ENCODE data around the gene VPS26A. TPM values are rescaled to one million over a fixed set of nuclear protein-coding genes. Genes with fewer than 3 reads are reported as not detected.

Gene VPS26A
- total RNA-seq, 1 donor from 2014 or later: 56.0 TPM

DNA sequence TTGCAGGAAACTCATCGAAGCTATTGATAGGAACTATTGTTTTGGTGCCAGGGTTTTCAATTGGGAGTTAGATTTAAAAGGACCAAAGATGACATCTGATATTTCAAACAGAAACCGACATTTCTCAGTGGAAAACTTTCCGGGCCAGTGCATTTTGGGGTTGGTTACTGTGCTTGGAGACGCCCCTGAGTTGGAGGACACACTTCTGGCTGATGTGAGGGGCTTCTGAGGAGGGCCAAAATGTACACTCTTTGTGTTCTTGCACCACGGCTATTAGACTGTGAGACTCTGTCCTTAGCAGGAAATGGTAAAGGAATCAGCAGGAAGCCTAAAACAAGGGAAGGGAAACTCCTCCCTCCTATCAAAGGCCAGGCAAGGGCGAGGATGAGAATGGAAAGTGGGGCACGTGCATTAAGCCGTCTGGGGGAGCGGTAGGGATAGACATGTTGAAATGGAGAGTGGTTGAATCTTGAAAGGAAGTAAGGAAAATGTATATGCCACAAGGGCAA is 37.9 kb upstream of the VPS26A start:
- peaks cover 4% of the 10 kb centered on the region for H3K4me1 Mint-ChIP-seq (ENCODE audit: unreplicated experiment)
- H3K4me3 Mint-ChIP-seq: no peak overlapping the region
- H3K9me3 Mint-ChIP-seq: no peaks in the 10 kb centered on the region
- no peak for DNase-seq (ENCODE audit: extremely low spot score, unreplicated experiment)
- H3K36me3 Mint-ChIP-seq: no peaks in the 10 kb centered on the region
- TF ChIP-seq, protein P1, sequence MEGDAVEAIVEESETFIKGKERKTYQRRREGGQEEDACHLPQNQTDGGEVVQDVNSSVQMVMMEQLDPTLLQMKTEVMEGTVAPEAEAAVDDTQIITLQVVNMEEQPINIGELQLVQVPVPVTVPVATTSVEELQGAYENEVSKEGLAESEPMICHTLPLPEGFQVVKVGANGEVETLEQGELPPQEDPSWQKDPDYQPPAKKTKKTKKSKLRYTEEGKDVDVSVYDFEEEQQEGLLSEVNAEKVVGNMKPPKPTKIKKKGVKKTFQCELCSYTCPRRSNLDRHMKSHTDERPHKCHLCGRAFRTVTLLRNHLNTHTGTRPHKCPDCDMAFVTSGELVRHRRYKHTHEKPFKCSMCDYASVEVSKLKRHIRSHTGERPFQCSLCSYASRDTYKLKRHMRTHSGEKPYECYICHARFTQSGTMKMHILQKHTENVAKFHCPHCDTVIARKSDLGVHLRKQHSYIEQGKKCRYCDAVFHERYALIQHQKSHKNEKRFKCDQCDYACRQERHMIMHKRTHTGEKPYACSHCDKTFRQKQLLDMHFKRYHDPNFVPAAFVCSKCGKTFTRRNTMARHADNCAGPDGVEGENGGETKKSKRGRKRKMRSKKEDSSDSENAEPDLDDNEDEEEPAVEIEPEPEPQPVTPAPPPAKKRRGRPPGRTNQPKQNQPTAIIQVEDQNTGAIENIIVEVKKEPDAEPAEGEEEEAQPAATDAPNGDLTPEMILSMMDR (conservative IDR thresholded peaks at IDR 0.05): no peak
- H3K27ac Mint-ChIP-seq: no peak overlapping the region
- H3K27me3 Mint-ChIP-seq: peaks cover 13% of the 10 kb centered on the region

- Mint-ChIP-seq H3K27ac (no peak within 1 kb of the TSS), H3K4me3 (no peak within 1 kb of the TSS), H3K4me1 (ENCODE audit: unreplicated experiment) (peaks cover 4% of the 10 kb centered on the region), H3K27me3 (peaks cover 13% of the 10 kb centered on the region), H3K9me3 (no peaks in the 10 kb centered on the region), H3K36me3 (no peaks in the 10 kb centered on the region)
- TF ChIP-seq, protein P1 (conservative IDR thresholded peaks at IDR 0.05): no peak
- DNase-seq (ENCODE audit: extremely low spot score, unreplicated experiment): no peak
Measured at GRCh38 chr10:69087590-69088470, 36.1 kb upstream of the VPS26A start, which contains the start of gene SRGN. Gene SRGN, plus strand, starts transcription at chr10:69088103. Its CDS starts 55 bp downstream, at chr10:69088158.

DNA sequence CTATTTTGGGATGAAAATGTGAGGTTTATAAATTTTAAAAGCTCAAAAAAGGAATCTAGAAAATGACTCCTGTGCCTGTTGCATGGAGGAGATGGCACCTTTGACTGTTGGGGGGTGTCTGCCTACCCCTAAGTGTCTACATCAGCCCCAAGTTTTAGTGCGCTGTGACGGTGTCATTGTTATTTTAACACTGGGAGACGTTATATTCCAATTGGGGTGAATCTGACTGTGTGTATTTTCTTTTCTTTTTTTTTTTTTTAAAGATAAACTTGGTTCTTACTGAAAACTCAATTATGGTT is 35.6 kb upstream of the VPS26A start:
- Mint-ChIP-seq H3K36me3 (no peaks in the 10 kb centered on the region), H3K27me3 (peaks cover 13% of the 10 kb centered on the region), H3K9me3 (no peaks in the 10 kb centered on the region), H3K27ac (no peak overlapping the region), H3K4me1 (ENCODE audit: unreplicated experiment) (peaks cover 4% of the 10 kb centered on the region), H3K4me3 (no peak overlapping the region)
- no peak for DNase-seq (ENCODE audit: extremely low spot score, unreplicated experiment)
- TF ChIP-seq, protein P1 (conservative IDR thresholded peaks at IDR 0.05): no peak

DNA sequence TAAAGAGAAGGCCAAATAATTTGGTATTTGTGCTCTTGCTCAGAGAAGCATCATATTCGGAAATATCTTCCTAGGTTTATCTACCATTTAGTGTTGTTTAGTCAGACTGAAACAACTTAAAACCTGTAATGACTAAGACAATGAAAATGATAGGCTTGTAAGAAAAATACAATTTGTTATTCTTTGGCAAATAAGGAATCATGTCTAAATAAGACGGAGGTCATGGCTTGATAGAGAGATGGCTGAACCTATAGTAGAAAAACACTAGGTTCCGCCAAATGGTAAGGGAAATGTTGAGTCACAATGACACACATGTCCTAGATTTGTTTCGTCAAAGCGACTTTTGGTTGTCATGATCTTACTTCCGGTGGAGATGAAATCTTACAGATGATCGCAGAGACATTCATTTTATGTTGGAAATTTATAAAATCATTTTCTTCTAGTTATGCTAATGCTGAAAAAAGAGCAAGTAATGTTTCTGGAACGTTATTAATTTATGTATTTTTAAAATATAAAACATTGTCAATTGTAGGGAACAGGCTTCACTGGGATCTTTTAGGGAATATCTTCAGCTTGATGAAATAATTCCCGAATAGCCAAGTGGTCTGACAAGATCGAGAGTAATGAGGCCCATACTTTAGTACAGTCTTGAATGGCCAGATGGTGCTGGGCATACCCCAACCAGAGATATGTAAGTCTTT is 35.0 kb upstream of the VPS26A start:
- TF ChIP-seq, protein P1 (conservative IDR thresholded peaks at IDR 0.05): no peak
- peaks cover 4% of the 10 kb centered on the region for H3K4me1 Mint-ChIP-seq (ENCODE audit: unreplicated experiment)
- no peak for DNase-seq (ENCODE audit: extremely low spot score, unreplicated experiment)
- no peaks in the 10 kb centered on the region for H3K36me3 Mint-ChIP-seq
- H3K9me3 Mint-ChIP-seq: no peaks in the 10 kb centered on the region
- H3K27me3 Mint-ChIP-seq: peaks cover 13% of the 10 kb centered on the region
- H3K27ac Mint-ChIP-seq: no peak overlapping the region
- no peak overlapping the region for H3K4me3 Mint-ChIP-seq

DNA sequence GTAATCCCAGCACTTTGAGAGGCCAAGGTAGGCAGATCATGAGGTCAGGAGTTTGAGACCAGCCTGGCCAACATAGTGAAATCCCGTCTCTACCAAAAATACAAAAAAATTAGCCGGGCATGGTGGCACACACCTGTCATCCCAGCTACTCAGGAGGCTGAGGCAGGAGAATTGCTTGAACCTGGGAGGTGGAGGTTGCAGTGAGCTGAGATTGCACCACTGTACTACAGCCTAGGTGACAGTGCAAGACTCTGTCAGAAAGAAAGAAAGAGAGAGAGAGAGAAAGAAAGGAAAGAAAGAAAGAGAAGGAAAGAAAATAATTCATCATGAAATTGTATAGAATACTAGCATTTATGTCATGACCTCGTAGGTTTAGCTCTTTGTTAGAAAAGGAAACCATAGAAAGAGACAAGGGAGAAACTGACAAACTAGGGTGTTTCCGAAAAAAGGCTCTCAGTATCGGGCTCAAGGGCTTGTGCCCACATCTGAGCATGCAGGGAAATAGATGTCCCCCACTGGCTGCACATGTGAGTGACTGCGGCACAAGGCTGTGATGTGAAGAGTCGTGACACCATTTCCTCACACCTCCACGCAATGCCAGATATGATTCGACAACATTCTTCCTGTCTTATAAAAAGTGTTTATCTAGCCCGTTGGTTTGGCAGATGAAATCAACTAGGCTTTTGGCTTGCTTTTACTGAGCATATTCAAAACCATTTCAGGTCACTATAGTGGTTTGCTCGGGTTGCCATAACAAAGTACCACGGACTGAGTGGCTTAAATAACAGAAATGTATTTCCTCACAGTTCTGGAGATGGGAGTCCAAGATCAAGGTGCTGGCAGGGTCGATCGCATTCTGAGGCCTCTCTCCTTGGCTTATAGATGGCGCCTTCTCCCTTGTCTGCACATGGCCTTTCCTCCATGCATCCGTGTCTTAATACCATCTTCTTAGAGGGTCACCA is 34.1 kb upstream of the VPS26A start:
- Mint-ChIP-seq H3K27me3 (peaks cover 13% of the 10 kb centered on the region), H3K36me3 (no peaks in the 10 kb centered on the region), H3K4me1 (ENCODE audit: unreplicated experiment) (peaks cover 4% of the 10 kb centered on the region), H3K9me3 (no peaks in the 10 kb centered on the region), H3K4me3 (no peak overlapping the region), H3K27ac (no peak overlapping the region)
- TF ChIP-seq, protein P1 (conservative IDR thresholded peaks at IDR 0.05): no peak
- DNase-seq (ENCODE audit: extremely low spot score, unreplicated experiment): no peak

All from type B pancreatic cell (in vitro differentiated cells).